ENCODE results near the gene NFATC2IP.

NFATC2IP gene

GRCh38 chr16:29007730-29008593 is 57.2 kb downstream of the NFATC2IP start:
- no peak for TF ChIP-seq CTCF (IDR thresholded peaks at IDR 0.05; ENCODE audit: low read length, missing control alignments)
- DNase-seq (ENCODE audit: low read depth) = peak; percentile 78
- no peak overlapping the region for H3K4me3 ChIP-seq (replicated peaks; ENCODE audit: low read depth, low read length)

DNA sequence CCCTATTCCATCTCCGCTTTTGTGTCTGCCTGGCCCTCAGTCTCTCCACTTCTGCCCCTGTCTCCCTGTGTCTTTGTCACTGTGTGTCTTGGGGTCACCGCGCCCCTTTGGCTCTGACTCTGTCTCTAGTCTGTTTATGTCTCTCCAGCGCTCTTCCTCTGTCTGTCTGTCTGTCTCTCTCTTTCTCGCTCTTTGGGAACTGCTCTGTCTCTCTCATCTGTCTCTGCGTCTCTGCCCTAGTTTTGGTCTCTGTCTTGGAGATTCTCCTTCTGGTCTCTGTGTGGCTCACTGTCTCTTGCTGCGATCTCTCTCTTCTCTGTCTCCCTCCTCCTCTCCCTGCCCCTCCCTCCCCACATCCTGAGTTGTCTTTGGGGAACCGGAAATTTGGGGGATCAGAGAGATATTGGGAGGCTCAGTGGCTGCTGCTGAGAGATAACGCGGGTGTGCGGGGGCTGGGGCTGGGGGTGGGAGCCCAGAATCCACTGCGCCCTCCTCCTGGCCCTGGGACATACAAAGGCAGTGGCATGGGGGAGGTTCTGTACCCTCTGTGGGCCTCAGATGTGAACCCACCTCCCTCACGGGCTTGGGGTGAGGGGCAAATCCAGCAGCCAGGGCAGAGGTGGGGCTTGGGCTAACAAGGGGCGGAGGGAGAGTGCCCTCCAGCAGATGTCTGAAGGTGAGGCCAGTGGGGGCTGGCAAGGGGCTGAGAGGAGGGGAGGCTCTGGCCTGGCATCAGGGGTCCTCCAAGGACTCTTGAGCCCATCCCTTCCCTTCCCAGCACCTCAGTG is 58.5 kb downstream of the NFATC2IP start:
- DNase-seq (ENCODE audit: low read depth) = no peak
- TF ChIP-seq CTCF (IDR thresholded peaks at IDR 0.05; ENCODE audit: low read length, missing control alignments) = no peak
- no peak overlapping the region for H3K4me3 ChIP-seq (replicated peaks; ENCODE audit: low read depth, low read length)

GRCh38 chr16:29009838-29010166 is 59.1 kb downstream of the NFATC2IP start:
- no peak for TF ChIP-seq CTCF (IDR thresholded peaks at IDR 0.05; ENCODE audit: low read length, missing control alignments)
- no peak overlapping the region for H3K4me3 ChIP-seq (replicated peaks; ENCODE audit: low read depth, low read length)
- DNase-seq (ENCODE audit: low read depth) = no peak

GRCh38 chr16:29011112-29011511 is 60.4 kb downstream of the NFATC2IP start:
- no peak for TF ChIP-seq CTCF (IDR thresholded peaks at IDR 0.05; ENCODE audit: low read length, missing control alignments)
- H3K4me3 ChIP-seq (replicated peaks; ENCODE audit: low read depth, low read length) = no peak overlapping the region
- no peak for DNase-seq (ENCODE audit: low read depth)

- no peak for DNase-seq (ENCODE audit: low read depth)
- TF ChIP-seq CTCF (IDR thresholded peaks at IDR 0.05; ENCODE audit: low read length, missing control alignments) = no peak
- H3K4me3 ChIP-seq (replicated peaks; ENCODE audit: low read depth, low read length) = no peak overlapping the region
Observed at GRCh38 chr16:29011851-29012250, 61.1 kb downstream of the NFATC2IP start.

- no peak overlapping the region for H3K4me3 ChIP-seq (replicated peaks; ENCODE audit: low read depth, low read length)
- no peak for DNase-seq (ENCODE audit: low read depth)
- TF ChIP-seq CTCF (IDR thresholded peaks at IDR 0.05; ENCODE audit: low read length, missing control alignments) = no peak
Observed at GRCh38 chr16:29012913-29013553, 62.3 kb downstream of the NFATC2IP start.

All from fibroblast of pulmonary artery (primary cell).